Astrocyte of the hippocampus (primary cell): ENCODE data around the gene CFAP410.

Experiments
- DNase-seq: peaks from one replicate; pipeline ENCODE4 v3.0.0; 2011; ENCODE audit warnings: low read depth, low spot score

CFAP410 gene

DNA sequence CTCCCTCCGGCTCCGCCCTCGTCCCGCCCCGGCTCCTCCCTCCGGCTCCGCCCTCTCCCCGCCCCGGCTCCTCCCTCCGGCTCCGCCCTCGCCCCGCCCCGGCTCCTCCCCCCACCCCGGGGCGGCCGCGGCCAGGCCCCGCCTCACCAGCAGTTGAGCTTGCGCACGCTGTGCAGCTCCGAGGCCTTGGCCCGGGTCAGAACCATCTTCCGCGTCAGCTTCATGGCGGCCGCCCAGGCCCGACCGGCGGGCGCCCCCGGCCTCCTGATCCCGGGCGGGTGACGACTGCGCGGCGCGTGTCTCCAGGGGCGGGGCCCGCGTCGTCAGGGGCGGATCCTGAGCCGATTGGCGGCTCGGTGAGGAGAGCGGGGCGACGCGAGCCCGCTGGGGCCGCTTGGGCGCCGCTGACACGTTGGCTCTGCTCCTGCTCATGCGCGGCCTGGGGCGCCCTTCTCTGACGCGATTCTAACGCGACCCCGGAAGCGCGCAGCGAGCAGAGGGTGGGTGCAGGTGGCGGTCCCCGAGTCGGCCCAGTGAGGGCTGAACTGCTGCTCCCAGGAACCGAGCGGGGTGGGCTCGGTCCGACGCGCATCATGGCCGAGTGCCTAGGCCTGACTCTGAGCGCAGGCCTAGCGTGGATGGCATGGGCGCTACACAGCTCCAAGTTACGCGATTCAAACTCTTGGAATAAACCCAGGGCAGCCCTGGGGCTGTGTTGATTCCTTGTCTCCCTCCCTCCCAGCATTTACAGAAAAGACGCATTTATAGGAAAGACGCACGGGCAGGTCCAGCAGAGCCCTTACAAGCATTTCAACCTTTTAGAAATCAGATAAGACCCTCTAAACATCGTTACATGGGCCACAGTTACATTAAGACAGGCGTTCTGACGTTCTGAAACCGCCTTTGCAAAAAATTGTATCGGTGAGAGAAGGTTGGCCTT is at the start of gene CFAP410:
TSS of gene CFAP410 (minus strand) at position 420 of the 940 bp plus-strand sequence. CDS start at position 224, 196 bp downstream.
- DNase-seq, result peak; percentile 99

DNA sequence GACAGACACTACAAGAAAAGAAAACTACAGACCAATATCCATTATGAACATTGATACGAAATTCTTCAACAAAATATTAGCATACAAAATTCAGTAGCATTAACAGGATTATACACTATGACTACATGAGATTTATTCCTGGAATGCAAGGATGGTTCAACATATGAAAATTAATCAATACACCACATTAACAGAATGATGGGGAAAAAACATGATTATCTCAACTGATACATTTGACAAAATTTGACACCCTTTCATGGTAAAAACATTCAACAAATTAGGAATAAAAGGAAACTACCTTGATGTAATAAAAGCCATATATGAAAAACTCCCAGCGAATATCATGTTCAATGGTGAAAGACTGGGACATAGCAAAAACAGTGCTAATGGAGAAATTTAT is 45.8 kb upstream of the CFAP410 start:
- DNase-seq, result no peak

DNA sequence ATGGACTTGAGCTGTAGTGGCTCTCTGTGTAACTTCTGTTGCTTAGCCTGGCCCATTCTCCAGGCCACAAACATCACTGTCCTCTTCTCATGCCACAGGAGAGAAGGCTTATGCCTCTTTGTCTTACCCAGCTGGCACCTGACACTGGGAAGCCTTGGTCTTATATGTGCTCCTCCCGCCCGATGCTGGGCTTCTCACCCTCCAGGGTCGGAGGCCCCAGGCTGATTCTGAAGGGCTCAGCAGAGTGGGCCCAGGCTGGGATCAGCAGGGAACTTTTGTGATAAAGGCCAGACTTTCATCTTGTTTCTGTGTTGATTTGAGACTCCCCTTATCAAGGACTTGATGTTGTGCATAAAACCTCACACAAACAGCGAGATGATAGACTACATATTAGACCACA is 44.0 kb upstream of the CFAP410 start:
- no peak for DNase-seq

DNA sequence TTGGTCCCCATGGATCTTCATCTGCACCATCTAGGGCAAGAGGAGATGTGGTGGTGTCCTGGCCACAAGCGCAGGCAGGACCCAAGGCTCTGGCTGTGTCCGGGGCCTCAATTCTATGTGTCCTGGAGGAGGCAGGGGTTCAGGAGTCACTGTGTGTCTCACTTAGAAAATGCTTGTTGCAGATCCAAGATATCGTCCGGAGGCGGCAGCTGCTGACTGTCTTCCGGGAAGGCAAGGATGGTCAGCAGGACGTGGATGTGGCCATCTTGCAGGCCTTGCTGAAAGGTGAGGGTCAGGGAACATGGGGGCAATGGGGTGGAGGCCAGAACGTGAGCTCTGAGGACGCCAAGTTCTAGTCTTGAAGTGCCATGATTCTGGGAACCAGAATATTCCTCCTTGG is 43.3 kb upstream of the CFAP410 start:
- DNase-seq, result no peak

DNA sequence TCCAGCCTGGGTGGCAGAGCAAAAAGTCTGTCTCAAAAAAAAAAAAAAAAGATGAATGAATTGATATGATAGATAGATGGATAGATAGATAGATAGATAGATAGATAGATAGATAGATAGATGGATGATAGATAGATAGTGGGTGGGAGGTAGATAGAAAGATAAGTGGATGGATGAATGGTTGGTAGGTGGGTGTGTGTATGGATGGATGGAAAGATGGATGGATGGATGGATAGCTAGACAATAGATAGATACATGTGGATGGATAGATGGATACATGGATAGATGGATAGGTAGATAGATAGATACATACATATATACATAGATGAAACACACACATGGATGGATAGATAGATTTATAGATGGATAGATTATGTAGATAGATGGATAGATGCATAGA is 42.7 kb upstream of the CFAP410 start:
- no peak for DNase-seq

DNA sequence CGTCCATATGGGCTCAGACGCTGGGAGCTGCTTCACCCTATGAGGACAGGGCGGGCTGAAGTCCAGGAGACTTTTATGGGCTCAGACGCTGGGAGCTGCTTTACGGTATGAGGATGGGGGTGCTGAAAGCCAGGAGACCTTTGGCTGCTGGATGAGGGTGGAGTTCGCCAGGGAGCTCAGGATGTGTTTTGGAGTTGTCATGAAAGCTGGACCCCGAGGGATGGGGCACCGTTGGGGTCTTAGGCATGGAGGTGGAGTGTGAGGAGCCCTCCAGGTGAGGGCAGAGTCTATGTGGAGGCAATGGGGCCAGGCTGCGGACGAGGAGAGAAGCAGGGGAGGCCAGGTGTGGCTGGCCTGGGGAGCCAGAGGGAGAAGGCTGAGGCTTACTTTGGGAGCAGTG is 41.7 kb upstream of the CFAP410 start:
- no peak for DNase-seq

DNA sequence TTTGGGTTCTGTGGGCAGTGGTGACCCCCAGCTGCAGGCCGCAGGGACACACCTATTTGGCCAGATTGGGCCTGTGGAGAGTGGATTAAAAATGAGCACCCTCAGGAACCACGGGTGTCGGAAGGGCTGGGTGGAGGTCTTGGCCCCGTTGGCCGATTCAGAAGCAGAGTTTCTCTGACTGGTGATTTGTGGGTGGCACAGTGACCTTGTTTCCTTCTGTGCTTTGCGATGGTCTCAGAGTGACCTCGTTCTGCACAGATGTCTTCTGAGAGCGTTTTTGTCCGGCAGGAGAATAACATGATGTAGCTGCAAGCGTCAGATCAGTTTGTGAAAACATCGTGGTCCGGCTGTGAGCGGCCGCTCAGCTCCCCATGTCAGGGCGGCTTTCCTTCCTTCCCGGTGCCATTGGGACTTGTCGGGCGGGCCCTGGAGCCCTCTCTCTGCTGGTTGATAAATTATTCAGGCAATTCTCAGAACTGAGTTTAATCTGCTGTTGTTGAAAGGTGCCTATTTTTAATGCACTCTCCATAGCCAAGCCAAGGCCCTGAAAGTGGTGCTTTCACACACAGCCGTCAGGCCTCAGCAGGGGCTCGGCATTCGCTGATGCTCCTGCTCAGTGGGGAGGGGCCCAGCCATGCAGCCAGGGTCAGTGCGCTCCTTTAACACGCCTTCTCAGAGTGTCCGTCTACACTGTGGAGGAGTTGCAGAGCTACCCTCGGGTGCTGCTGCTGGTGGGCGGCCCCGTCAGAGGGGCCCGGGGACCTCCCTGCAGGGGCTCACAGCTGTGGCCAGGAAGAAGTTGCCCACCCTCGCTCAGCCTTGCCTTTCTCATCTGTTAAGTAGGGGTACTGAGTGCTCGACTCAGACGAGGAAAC is 41.0 kb upstream of the CFAP410 start:
- DNase-seq, result no peak

DNA sequence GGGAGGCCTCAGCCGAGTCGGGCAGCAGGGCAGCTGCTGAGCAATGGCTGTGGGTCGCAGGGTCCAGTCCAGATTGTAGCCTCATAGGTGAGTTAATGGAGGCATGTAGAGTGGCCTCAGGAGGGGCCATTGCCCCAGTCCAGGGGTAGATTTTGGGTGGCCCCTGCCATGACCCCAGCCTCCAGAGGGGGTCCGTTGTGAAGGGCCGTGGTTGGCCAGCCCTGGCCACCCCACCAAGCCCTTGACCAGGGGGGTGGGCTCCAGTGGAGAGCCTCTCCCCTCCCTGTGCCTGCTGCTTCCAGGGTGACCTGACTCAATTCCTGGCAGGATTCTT is 40.3 kb upstream of the CFAP410 start:
- DNase-seq, result no peak

DNA sequence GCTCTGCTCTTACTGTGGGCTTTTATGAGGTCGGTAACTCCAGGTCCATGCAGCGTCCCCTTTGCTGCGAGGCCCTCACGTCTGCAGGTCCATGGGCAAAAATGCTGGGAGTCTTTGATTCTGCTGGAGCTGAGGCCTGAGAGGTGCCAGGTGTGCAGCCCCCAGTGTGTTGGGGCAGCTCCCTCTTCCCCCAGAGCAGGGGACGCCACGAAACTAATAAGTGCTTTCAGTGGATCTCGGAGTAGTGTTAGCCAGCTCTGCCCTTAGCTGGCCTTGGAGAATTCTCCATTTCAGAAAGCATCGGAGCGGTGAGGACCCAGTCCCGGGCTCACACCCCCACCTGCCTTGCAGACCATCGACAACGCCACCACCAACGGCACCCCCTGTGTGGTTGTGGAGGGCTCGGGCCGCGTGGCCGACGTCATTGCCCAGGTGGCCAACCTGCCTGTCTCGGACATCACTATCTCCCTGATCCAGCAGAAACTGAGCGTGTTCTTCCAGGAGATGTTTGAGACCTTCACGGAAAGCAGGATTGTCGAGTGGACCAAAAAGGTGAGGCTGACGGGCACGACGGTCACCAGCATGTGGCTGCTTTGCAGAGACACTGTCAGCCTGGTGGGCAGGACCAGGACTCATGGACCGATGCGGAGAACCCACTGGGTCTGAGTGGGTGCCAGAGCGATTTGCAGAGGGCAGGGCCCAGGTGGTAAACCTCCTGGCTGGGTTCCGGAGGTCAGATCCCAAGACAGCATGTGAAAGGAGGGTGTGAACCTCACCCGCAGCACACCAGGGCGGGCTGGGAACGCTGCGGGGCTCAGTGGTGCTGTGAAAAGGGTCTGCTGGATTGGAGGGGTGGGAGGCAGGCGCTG is 39.7 kb upstream of the CFAP410 start:
- DNase-seq, result no peak

DNA sequence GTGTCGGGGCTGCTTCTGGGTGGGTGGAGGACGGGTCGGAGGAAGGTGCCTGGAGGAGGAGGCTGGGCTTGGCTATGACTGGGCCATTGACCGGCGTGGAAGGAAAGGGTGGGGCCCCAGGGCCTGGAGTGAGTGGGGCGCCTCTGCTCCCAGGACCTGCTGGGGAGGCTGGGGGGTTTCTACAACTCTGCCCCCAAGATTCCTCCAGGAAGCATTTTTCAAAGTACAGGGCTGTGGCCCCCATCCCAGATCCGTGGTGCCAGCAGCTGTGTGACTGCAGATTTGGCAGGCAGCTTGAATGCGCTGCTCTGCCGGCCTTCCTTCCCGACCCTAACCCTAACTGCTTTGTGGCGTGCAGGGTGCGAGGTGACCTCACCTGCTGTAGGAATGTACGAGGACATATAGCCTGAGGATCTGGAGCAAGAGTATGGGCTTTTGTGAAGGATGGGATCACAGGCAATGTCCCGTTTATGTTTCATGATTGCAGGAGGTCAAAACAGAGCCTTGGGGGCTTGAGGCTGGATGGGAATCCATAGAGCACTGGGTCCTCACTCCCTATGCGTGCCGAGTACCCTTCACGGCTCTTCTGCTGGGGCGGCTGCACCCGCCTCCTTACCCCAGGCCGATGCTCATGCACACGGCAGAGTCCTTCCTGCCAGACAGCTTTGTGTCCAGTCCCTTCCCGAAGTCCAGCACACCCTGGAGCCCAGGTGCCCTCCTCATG is 38.9 kb upstream of the CFAP410 start:
- DNase-seq, result no peak

DNA sequence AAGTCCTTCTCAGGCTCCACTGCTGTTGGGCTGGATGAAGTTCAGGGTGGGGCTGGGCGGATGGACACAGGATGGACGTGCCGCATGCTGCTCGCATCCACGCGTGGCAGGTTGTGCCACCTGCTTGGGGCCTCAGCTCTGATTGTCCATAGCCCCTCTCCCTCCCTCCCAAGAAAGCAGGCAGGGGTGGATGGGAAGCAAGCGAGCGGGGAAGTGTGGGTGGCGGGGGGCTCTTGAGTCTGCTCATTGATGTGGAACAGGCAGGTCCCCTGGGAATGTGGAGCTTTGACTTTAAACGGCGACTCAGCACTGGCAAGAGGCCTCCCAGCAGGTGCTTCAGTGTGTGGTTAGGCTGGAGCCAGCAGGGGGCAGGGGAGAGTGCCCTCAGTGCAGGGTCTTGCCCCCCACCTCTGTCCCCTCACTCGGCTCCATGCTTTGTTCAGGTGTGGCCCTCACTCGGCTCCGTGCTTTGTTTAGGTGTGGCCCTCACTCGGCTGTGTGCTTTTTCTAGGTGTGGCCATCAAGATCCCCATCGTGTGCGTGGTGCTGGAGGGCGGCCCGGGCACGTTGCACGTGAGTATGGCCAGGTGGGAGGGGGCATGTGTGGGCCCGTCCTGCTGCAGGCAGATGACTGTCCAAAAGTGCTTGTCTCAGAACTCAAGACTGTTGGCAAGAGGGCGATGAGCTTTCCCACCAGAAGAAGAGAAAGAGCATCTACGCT is 38.2 kb upstream of the CFAP410 start:
- DNase-seq, result no peak

DNA sequence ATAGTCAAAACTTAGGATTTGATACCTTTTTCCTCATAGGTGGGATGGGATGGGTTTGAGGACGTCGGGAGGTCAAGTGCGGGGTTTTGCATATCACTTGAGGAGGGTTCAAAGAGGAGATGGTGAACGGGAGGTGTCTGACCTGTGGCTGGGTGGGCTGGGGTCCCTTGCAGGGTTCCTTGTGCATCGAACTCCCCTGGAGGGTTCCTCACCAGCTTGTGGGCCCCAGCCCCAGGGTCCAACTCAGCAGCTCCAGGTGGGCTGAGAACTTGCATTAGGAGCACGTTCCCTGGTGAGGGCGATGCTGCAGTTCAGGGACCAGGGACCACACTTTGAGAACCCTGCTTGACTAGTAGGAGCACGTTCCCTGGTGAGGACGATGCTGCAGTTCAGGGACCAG is 37.4 kb upstream of the CFAP410 start:
- DNase-seq, result no peak

DNA sequence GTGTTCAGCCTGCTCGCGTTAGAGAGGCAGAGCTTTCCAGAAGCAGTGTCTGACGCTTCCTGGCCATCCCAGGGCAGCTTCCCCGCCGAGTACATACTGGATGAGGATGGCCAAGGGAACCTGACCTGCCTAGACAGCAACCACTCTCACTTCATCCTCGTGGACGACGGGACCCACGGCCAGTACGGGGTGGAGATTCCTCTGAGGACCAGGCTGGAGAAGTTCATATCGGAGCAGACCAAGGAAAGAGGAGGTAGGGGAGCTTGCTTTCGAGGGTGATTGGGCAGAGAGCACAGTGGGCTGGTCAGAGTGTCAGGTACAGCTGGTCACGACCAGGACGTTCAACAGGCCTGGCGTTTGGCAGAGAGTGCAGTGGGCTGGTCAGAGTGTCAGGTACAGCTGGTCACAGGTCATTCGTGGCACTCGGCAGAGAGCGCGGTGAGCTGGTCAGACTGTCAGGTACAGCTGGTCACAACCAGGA is 36.6 kb upstream of the CFAP410 start:
- DNase-seq, result no peak

DNA sequence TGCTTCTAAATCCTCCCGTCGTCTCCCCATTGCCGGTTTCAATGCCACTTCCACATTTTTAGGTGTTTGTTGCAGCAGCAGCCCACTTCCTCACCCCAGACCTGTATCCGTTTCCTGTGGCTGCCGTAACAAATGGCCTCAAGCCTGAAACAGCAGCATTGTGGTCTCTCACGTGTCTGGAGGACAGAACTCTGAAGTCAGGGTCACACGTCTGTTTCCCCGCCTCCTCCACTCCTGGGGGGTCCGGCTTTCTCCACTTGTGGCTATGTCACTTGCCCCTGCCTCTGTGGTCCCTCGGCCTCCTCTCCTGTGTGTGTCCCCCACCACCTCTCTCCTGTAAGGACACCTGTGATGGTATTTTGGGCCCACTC is 36.1 kb upstream of the CFAP410 start:
- no peak for DNase-seq

DNA sequence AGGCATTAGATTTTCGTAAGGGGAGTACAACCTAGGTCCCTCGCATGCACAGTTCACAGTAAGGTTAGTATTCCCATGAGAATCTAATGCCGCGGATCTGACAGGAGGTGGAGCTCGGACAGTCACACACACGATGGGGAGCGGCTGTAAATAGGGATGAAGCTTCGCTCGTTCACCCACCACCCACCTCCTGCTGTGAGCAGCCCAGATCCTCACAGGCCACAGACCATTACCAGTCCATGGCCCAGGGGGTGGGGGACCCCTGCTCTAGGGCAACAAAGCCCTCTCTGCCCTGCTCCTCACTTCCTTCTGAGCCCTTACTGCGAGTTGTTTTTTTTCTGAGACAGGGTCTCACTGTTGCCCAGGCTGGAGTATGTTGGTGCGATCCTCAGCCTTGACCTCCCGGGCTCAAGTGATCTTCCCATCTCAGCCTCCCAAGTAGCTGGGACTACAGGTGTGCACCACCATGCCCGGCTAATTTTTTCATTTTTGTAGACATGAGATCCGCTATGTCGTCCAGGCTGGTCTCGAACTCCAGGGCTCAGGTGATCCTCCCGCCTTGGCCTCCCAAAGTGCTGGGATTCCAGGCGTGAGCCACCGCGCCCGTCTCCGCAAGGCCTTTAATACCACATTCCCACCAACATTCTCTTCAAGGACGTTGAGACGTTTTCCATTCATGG is 35.6 kb upstream of the CFAP410 start:
- no peak for DNase-seq

DNA sequence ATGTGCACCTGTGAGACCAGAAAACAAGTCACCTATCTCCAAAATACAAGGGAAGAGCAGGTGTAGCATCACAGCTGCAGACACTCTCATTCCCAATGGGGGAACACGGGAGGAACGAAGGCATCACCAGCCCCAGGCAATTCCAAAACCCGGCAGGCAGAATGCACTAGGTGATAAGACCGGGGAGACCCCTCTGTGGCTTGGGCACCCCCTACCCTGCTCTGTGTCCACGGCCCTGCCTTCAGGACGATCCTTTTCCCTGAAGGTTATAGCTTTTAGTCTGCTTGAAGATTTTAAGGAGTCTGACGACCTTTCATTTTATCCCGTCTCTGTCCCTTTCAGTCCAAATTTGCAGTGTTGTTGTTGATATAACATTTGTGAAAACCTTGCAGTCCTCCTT is 33.4 kb upstream of the CFAP410 start:
- DNase-seq, result no peak

DNA sequence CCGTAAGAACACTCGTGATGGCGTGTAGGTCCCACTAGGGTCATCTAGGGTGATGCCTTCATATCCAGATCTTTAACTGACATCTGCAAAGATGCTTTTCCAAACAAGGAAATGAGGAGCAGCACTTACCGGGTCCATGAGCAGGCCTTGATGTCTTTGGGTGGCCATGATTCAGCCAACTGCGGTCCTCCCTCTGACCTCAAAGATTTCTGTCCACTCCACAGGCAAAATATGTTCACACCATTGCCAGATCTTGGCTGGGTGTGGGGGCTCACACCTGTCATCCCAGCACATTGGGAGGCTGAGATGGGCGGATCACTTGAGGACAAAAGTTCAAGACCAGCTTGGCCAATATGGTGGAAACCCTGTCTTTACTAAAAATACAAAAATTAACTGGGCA is 32.4 kb upstream of the CFAP410 start:
- DNase-seq, result no peak

DNA sequence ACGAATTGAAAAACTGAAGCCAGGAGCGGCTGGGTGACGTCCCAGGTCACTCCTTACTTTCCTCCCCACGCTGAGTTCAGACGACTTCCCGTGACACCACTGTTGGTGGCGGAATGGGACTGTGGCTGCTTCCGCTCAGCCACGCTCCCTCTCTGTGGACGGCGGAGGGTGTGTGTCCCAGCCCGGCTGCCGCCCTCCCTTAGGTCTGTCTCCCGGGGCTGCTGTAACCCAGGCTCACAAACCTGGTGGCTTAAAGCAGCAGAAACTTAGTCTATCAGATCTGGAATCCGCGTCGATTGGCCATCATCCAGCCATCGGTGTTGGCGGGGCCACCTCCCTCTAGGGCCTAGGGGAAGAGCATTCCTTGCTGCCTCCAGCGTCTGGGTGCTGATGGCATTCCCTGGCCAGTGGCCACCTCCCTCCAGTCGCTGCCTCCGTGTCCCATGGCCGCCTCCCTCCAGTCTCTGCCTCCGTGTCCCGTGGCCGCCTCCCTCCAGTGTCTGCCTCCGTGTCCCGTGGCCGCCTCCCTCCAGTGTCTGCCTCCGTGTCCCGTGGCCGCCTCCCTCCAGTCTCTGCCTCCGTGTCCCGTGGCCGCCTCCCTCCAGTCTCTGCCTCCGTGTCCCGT is 31.7 kb upstream of the CFAP410 start:
- no peak for DNase-seq

DNA sequence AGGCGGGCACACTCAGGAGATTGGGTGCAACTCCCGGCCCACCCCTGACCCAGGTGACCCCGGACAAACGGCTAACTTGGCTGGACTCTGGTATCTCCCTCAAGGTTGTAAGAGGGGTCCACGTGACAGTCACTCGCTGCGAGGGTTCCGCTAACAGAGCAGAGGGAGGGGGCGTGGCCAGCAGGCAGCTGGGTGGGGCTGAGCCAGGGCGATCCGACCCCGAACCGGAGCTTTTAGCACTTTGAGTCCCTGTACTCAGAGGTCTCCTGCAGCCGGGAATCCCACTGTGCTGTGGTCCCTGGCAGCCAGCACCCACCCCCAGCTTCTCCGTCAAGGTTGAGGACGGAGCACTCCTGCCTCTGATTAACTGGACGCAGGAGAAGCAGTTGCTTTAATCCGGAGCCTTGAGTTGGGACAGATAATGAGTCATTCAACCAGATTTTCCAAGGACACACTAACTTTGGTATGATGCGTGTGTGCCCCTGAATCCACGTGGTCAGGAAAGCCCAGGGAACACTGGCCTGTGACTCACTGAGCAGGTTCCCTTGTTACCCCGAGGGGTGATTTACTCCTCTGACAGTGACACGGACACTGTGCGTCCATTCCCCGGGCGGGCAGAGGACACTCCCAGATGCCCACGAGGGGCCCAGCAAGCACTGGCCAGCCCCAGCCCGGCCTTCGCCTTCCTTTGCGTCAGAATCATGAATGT is 31.0 kb upstream of the CFAP410 start:
- peak; percentile 53 for DNase-seq
